ENCODE data around the gene NOTCH1.

The NOTCH1 gene

DNA sequence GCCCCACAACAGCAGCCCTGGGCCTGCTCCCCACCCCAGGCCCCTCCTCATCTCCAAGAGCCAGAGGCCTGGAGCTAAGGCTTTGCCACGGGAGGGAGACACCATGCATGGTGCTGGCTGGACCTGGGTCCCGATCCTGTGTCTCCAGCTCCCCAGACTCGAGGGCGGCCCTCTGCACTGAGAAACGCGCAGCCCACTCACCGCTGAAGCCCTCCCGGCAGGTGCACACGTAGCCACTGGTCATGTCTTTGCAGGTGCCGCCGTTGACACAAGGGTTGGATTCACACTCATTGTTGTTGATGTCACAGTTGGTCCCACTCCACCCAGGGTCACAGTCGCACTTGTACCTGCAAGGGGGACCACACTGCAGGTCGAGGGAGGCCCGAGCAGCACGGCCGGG, 32.7 kb downstream of the NOTCH1 start:
- no peak for TF ChIP-seq EZH2phosphoT487 (IDR thresholded peaks at IDR 0.05; ENCODE audit: low read depth)
- TF ChIP-seq, protein P1, sequence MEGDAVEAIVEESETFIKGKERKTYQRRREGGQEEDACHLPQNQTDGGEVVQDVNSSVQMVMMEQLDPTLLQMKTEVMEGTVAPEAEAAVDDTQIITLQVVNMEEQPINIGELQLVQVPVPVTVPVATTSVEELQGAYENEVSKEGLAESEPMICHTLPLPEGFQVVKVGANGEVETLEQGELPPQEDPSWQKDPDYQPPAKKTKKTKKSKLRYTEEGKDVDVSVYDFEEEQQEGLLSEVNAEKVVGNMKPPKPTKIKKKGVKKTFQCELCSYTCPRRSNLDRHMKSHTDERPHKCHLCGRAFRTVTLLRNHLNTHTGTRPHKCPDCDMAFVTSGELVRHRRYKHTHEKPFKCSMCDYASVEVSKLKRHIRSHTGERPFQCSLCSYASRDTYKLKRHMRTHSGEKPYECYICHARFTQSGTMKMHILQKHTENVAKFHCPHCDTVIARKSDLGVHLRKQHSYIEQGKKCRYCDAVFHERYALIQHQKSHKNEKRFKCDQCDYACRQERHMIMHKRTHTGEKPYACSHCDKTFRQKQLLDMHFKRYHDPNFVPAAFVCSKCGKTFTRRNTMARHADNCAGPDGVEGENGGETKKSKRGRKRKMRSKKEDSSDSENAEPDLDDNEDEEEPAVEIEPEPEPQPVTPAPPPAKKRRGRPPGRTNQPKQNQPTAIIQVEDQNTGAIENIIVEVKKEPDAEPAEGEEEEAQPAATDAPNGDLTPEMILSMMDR (IDR thresholded peaks at IDR 0.05; ENCODE audit: low read depth, low read length): no peak
- Histone ChIP-seq H3K9me3 (ENCODE audit: insufficient read depth, low read length) (no peaks in the 10 kb centered on the region), H3K36me3 (replicated peaks; ENCODE audit: low read depth, low read length) (peaks cover 38% of the 10 kb centered on the region), H3K27ac (ENCODE audit: low read length) (no peak overlapping the region), H3K27me3 (ENCODE audit: low read depth, low read length) (no peaks in the 10 kb centered on the region), H3K4me1 (ENCODE audit: low read length) (no peaks in the 10 kb centered on the region), H2AFZ (ENCODE audit: low read depth, low read length) (no peak overlapping the region), H3K79me2 (ENCODE audit: low read length) (no peaks in the 10 kb centered on the region), H3K4me2 (ENCODE audit: low read length) (no peak overlapping the region), H3K9ac (ENCODE audit: low read length) (no peak overlapping the region), H4K20me1 (ENCODE audit: insufficient read depth, low read length) (peaks cover 3% of the 10 kb centered on the region; the same call in 1 of the 2 replicates), H3K4me3 (ENCODE audit: low read length) (no peak overlapping the region)

DNA sequence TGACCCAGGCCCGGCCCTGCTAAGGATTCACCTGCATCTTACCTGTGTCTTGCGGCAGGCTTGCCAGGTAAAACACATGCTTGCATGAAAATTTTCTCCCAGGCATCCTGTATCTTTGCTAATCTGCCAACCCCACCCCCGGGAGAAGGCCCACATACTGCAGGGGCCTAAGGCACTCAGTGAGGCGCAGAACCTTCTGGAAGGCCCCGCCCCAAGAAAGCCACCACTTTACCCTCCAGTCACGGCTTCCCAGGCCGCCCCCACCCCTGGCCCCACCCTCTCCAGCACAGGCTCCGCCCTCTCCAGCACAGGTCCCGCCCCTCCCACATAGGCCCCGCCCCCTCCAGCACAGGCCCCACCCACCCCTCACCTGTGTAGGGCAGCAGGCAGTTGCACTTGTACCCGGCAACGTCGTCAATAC, 33.2 kb downstream of the NOTCH1 start:
- no peak overlapping the region for H3K27ac ChIP-seq (ENCODE audit: low read length)
- no peaks in the 10 kb centered on the region for H3K27me3 ChIP-seq (ENCODE audit: low read depth, low read length)
- H3K4me2 ChIP-seq (ENCODE audit: low read length): no peak overlapping the region
- peaks cover 3% of the 10 kb centered on the region; the same call in 1 of the 2 replicates for H4K20me1 ChIP-seq (ENCODE audit: insufficient read depth, low read length)
- no peaks in the 10 kb centered on the region for H3K4me1 ChIP-seq (ENCODE audit: low read length)
- H3K4me3 ChIP-seq (ENCODE audit: low read length): no peak overlapping the region
- H3K9ac ChIP-seq (ENCODE audit: low read length): no peak overlapping the region
- H3K9me3 ChIP-seq (ENCODE audit: insufficient read depth, low read length): no peaks in the 10 kb centered on the region
- peaks cover 38% of the 10 kb centered on the region for H3K36me3 ChIP-seq (replicated peaks; ENCODE audit: low read depth, low read length)
- TF ChIP-seq EZH2phosphoT487 (IDR thresholded peaks at IDR 0.05; ENCODE audit: low read depth): no peak
- TF ChIP-seq, protein P1 (IDR thresholded peaks at IDR 0.05; ENCODE audit: low read depth, low read length): no peak
- H2AFZ ChIP-seq (ENCODE audit: low read depth, low read length): no peak overlapping the region
- H3K79me2 ChIP-seq (ENCODE audit: low read length): no peaks in the 10 kb centered on the region

DNA sequence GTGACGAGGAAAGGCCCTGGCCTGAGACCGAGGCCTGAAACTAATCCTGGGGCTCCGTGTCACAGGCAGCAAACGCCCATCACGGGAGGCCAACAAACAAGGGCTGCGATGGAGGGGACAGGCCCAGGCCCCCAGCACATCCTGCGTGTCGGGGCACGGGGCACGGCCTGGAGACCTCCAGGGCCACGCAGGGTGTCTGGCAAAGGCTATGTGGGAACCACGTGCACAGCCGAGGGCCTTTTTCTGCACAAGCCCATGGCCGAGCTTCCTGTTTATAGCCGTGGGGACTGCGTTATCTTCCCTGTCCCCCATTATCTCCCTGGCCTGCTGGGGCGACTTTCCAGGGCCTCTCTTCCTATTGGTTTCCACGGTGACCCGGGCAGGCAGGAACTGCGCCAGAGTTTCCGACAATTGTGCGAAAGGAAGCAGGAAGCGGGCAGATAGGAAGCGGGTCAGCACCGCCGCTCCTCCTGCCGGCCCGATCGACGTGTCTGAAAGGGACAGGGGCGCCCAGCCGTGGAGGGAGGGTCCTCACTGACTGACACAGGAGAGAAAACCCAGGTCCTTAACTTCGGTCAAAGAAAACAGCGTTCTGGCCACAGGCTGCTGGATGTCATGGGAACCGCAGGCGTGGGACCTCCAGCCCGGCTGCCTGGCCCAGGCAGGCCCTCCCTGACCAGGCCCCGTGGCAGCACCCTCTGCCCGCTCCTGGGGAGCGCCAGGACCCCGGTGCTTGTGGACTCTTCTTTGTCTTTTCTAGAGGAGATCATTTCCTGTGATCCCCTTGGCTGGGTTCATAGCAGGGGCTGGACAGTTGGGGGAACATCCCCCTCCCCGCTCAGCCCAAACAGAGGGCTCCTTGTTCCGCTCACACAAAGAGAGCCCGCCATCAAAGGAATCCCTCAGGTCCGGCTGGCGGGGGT, 33.9 kb downstream of the NOTCH1 start:
- Histone ChIP-seq H3K27me3 (ENCODE audit: low read depth, low read length) (no peaks in the 10 kb centered on the region), H3K9ac (ENCODE audit: low read length) (no peak overlapping the region), H3K27ac (ENCODE audit: low read length) (no peak overlapping the region), H3K4me2 (ENCODE audit: low read length) (no peak overlapping the region), H3K4me1 (ENCODE audit: low read length) (no peaks in the 10 kb centered on the region), H3K4me3 (ENCODE audit: low read length) (no peak overlapping the region), H3K79me2 (ENCODE audit: low read length) (no peaks in the 10 kb centered on the region), H3K9me3 (ENCODE audit: insufficient read depth, low read length) (no peaks in the 10 kb centered on the region), H2AFZ (ENCODE audit: low read depth, low read length) (no peak overlapping the region), H4K20me1 (ENCODE audit: insufficient read depth, low read length) (peaks cover 3% of the 10 kb centered on the region; the same call in 1 of the 2 replicates), H3K36me3 (replicated peaks; ENCODE audit: low read depth, low read length) (peaks cover 38% of the 10 kb centered on the region)
- TF ChIP-seq, protein P1 (IDR thresholded peaks at IDR 0.05; ENCODE audit: low read depth, low read length): no peak
- no peak for TF ChIP-seq EZH2phosphoT487 (IDR thresholded peaks at IDR 0.05; ENCODE audit: low read depth)

DNA sequence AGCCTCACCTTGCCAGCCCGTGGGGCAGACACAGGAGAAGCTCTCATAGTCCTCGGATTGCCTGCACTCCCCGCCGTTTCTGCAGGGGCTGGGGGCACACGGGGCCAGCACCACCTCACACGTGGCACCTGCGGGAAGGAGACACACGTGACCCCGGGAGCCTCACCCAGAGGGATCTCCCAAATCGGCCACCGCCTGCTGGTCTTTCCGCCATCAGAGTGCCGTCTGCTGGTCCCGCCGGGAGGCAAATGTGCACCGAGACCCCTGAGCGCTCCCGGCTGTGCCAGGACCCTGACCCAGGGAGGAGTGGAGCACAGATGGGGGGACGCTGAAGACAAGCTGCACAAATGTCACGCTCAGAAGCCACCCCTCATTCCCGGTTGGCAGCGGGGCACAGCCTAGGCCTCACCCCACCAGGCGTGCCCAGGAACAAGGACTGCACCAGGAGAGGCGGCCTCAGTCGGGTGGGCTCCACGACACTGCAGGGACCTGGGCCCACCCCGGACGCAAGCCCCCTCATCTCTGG, 34.6 kb downstream of the NOTCH1 start:
- Histone ChIP-seq H3K27me3 (ENCODE audit: low read depth, low read length) (no peaks in the 10 kb centered on the region), H4K20me1 (ENCODE audit: insufficient read depth, low read length) (peaks cover 3% of the 10 kb centered on the region; the same call in 1 of the 2 replicates), H3K27ac (ENCODE audit: low read length) (no peak overlapping the region), H3K4me3 (ENCODE audit: low read length) (no peak overlapping the region), H3K9me3 (ENCODE audit: insufficient read depth, low read length) (no peaks in the 10 kb centered on the region), H3K4me1 (ENCODE audit: low read length) (no peaks in the 10 kb centered on the region), H3K36me3 (replicated peaks; ENCODE audit: low read depth, low read length) (peaks cover 41% of the 10 kb centered on the region), H3K9ac (ENCODE audit: low read length) (no peak overlapping the region), H3K4me2 (ENCODE audit: low read length) (no peak overlapping the region), H2AFZ (ENCODE audit: low read depth, low read length) (no peak overlapping the region), H3K79me2 (ENCODE audit: low read length) (no peaks in the 10 kb centered on the region)
- TF ChIP-seq, protein P1 (IDR thresholded peaks at IDR 0.05; ENCODE audit: low read depth, low read length): no peak
- TF ChIP-seq EZH2phosphoT487 (IDR thresholded peaks at IDR 0.05; ENCODE audit: low read depth): no peak
